NCI-H446 treated with DMSO at 0.1 percent for 48 hours (cell line): ENCODE data around the gene KIN.
"Not testable (repeated sequence)": the region's sequence is repeated elsewhere in the genome, so short reads cannot be mapped to it uniquely, and the experiment has no call there.

Experiments used
- DNase-seq: peaks from one replicate; lab custom pipeline; 2025; lab: John Stamatoyannopoulos, UW

The KIN gene

DNA sequence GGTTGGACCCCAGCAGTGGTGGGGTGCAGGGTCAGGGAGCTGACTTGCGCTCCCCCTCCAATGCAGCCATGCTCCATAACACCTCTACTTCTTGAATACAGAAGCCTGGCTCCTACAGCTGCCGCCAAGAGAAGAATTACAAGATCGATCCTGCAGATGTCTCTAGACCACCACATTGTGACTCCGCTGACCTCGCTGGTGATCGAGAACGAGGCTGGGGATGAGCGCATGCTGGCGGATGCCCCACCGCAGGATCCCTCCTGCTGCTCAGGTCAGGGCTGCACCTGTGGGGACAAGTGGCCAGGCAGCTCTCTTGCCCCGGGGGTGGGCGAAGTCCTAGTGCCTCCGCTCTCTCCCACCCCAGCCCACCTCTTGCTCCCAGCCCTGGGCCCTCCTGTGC lies 53.0 kb downstream of the KIN start:
- DNase-seq = no peak

DNA sequence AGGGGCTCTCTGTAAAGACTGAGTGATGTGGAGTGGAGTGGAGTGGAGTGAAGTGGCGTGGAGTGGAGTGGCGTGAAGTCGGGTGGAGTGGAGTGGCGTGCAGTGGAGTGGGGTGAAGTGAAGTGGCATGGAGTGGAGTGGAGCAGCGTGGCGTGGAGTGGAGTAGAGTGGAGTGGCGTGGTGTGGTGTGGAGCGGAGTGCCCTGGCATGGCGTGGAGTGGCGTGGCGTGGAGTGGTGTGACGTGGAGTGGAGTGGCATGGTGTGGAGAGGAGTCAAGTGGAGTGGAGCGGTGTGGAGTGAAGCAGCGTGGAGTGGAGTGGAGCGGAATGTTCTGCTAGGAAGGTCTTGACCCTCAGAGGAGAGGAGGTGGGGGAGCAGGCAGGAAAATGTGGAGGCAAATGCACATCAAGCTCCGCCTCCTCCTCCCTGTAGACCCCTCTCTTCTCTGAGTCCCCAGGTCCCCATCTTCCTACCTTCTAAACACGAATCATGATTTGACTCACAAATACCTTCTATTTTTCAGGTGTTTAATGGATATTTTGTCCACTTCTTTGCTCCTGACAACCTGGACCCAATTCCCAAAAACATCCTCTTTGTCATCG lies 64.8 kb downstream of the KIN start:
- no peak for DNase-seq

DNA sequence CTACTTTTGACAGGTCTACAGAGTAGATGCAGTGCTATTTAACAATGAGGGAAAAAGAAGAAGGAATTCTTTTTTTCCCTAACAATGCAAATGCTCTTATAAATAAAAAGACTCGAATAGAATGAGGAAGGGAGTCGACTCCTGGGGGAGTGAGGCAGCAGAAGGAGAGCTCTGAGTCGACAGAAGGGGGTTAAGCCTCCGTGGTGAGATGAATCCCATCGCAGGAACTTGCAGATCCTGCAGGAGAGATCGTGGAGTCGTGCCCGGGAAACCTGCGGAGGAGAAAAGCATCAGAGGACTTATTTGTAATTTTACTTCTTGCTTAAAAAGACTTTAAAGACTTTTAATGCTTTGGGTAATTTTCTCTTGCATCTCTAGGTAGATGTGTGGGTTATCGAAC lies 67.3 kb downstream of the KIN start:
- no peak for DNase-seq

DNA sequence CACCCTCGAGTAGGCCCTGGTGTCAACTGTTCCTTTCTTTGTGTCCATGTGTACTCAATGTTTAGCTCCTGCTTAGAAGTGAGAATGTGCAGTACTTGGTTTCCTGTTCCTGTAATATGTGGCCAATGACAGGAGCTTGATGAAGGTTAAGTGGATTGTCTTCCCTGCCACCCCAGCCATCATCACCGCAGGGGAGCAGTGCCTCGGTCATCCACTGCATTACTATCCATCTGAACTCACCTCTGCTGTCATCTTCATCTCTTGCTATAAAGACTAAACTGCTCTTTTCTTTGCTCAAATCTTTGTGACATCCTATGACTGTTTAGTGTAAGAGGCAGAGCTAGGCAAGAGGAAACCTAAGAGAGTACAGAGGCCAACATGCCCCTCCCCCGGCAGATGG lies 69.1 kb downstream of the KIN start:
- DNase-seq = no peak

DNA sequence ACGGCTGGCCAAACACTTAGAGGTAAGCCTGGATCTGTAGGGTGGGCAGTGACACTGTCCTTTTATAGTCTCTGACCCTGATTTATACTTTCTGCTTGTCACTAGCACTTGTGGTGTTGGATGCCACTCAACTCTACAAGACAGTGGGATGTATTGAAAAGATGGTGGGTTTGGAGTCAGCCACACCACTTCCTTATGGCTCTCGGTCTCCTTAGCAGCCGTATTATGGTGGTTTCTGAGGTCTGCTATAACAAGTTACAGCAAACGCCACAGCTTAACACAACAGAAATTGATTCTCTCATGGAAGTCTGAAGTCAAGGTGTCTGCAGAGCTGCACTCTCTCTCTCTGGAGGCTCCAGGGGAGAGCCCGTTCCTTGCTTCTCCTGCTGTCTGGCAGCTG lies 70.0 kb downstream of the KIN start:
- no peak for DNase-seq

DNA sequence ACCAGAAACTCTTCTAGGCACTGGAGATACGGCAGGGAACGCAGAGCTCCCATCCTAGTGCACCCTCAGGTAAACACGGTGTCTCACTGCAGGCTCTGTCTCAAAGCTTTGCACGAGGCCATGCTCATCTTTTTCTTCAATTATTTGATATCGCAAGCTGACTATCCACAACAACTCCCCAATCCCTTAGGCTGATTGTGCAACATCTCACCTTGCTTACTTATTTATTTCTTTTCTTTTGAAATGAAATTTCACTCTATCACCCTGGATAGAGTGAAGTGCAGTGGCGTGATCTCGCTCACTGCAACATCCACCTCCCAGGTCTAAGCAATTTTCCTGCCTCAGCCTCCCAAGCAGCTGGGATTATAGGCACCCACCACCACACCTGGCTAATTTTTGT lies 72.3 kb downstream of the KIN start:
- DNase-seq = no peak

DNA sequence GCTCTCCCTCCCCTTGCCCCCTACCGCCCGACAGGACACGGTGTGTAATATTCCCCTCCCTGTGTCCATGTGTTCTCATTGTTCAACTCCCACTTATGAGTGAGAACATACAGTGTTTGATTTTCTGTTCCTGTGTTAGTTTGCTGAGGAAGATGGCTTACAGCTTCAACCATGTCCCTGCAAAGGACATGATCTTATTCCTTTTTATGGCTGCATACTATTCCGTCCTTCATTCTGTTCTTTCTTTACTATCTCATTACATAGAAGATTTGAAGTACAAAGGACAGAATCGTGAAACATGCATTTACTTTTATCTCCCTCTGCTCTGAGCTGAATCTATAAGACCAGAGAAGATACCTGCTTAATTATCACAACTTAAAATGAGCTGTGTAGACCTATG lies 76.7 kb downstream of the KIN start:
- DNase-seq = not testable (repeated sequence)

DNA sequence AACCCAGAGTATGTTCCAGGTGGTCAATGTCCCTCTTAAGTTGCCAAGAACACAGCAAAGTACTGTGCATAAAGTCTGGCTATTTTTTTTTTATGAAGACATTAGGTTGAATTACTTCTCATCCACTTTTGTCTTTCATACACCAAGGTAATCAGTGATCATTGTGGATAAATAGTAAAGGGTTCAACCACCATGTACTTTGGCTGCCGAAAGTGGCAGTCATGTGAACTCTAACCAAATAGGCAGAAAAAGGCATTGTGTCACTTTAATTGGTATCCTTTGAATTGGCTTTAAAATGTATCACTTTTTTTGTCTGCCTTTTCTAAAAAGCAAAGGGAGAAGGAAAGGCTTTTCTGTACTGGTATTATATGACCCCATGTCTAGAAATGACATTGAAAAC lies 77.3 kb downstream of the KIN start:
- no peak for DNase-seq

DNA sequence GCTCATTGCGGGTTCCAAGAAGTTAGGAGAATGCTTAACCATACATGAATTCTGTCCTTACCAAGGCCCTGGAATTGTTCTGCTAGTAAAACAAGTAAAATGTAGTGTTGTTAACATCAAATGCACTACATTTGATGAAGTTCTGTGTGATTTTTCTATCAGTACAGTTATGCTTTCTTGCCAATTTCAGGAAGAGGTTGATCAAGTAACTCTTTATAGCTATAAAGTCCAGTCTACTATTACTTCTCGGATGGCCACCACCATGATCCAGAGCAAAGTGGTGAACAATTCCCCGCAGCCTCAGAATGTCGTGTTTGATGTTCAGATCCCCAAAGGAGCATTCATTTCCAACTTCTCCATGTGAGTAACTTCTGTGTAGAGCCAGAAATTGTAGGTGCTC lies 79.0 kb downstream of the KIN start:
- DNase-seq = no peak

DNA sequence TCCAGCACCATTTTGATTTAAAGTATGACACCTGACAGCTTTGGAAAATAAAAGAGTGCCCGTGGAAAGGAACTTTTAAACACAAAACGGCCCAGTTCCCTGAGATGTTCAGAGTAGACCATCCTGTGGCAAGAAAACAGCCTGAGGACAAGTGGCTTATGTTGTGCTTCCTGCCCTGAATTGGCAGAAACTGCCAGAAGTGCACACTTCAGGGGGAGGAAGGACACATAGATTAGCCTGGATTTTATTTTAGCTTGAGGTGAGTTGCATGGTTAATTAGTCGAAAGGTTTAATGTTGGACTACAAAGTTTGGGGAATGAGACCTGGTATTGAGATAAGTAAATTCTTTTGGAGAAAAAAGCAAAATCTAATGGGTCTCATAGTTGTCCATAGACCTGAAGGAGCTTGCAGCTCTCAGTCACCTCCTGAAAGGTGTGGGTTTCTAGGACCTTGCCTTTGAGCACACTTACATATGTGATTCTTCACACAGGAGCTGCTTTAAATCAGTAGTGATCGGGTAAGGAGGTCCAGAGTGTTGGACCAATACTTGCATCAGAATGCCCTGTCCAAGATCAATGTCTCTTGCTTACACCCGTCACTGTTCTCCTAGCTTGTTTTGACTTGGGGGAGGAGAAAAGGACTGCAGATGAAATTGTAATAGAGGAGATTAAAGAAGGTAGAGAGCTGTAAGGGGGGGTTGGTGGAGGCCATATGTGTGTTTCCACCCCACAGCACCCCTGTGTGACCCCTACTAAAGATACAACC lies 79.8 kb downstream of the KIN start:
- DNase-seq = no peak

DNA sequence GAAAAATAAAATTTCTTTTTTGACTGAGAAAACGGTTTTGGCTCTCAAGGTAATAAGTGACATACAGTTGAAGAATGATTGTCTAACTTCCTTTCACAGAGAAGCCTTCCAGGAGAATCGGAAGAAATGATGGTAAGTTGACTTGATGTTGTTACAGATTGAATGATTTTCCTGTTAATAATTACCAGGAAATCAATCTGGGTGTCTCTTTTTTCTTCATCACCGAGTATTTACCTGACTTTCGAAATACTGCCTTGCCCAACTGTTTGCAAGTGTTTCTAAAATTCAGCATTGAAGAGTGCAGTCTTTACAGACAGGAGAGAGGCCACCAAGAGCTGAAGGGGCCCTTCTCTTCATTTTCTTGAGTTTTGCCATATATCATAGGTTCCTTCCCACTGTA lies 80.7 kb downstream of the KIN start:
- DNase-seq = no peak

DNA sequence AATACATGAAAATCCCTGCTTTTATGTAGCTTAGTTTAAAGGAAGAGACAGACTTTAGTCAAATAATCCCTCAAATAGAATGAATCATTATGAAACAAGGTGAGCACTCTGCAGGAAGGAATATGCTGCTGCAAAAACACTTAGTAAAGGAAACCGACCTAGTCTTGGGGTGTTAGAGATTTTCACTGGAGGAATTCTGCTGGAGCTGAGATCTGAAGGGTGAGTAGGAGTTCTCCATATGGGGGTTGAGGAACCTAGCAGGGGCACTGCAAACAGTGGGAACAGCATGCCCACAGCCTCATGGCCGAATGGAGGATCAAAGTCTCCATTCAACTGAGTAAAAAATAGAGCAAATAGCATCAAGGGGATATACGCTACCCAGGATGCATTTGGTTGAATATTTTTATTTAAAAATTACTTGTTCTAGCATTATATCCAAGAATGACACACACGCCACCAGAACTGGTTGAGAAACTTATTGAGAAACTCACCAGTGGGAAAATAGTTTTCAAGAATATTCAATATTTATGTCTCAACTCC lies 81.2 kb downstream of the KIN start:
- DNase-seq = no peak

DNA sequence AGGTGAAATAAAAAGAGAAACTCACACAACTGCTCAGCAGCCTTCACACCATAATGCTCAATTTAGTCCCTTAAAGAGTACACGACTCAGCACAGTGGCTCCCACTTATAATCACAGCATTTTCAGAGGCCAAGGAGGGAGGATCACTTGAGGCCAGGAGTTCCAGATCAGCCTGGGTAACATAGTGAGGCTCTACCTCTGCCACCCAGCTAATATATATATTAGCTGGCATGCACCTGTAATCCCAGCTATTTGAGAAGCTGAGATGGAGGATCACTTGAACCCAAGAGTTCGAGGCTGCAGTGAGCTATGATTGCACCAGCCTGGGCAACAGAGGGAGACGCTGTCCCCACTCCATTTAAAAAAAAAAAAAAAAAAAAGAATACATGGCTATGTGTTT lies 82.5 kb downstream of the KIN start:
- no peak for DNase-seq

DNA sequence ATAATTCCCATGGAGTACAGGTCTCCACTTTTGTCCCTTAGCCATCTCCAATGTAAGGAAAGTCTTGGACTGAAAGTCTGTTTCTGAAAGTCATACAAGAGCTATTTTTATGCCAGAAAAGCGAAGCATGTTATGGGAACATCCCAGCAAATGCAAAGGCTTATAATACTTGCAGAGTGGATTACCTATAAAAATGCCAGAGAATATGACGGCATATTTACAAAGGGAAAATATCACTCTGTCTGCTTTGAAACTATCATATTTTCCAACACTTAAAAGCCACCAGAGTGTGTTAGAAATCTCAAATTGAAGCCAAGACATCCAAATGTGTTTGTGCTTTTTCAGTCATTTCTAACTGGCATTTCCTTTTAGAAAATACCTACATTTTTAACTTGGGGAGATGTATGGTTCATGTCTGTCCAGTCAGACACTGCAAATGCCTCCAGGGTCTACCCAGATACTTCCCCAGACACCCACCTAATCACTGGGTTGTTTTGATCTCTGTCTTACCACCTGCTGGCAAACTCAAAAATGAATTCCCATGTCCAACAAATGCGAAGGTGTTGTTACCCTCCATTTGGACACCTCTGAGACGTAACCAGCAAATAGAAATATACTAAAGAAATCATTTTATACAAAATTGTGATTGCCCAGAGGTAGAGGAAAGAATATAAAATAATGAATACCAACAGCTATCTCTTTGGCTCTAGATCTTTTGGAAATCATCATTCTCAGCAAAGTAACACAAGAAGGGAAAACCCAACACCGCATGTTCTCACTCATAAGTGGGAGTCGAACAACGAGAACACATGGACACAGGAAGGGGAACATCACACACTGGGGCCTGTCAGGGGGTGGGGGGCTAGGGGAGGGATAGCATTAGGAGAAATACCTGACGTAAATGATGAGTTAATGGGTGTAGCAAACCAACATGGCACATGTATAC lies 83.4 kb downstream of the KIN start:
- no peak for DNase-seq

DNA sequence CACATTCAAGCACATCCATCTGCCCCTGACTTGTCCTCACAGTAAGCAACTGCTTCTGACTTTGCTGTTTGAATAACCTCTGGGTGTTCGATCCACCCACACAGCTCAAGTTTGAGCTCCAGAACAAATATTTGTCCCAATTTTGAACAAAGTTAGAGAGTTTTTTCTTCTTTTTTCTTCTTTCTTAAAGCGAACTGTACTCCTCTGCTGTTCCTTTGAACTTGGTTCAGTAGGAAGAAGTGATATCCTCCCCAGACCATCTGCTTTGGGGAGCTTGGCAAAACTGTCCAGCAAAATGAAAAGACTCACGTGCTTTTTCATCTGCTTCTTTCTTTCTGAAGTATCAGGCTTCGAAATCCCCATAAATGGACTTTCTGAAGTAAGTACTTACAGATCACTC lies 84.7 kb downstream of the KIN start, which contains the start of gene ITIH2:
ITIH2 (plus strand) TSS at position 177 of the 400 bp plus-strand sequence; CDS start at position 296, 119 bp downstream.
- DNase-seq = no peak

DNA sequence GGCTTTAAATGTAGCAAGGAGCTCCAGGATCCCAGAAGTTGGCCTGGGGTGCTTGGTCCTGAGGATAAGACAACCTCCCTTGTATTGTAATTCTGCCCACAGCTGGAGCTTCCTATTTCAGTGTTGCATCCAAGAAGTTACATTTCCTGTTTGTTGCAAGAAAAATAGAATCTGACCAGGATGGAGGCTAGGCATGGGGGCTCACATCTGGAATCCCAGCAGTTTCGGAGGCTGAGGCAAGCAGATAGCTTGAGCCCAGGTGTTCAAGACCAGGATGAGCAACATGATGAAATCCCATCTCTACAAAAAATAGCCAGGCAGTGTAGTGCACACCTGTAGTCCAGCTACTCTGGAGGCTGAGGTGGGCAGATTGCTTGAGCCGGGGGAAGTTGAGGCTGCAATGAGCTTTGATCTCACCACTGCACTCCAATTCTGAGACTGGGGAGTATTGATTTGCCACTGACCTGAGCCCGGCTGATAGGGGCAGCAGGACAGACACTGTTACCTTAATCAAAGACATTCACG lies 85.4 kb downstream of the KIN start:
- no peak for DNase-seq

DNA sequence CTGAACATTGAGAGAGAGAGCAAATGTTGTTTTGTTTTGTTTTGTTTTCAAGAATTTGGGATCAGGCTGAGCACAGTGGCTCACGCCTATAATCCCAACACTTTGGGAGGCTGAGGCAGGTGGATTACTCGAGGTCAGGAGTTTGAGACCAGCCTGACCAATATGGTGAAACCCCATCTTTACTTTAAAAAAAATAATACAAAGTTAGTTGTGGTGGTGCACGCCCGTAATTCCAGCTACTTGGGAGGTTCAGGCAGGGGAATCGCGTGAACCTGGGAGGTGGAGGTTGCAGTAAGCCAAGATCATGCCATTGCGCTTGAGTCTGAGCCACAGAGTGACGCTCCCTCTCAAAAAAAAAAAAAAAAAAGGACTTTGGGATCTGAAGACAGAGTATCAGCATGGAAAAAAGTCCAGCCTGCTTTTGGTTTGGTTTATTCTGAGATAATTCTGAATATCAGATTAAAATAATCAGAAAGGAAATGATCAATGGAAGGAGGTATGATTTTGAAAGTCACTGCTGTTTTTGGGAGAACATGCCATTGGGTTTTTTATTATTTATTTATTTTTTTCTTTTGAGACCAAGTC lies 86.5 kb downstream of the KIN start:
- no peak for DNase-seq
